HG02759 (cell line): ENCODE results near the gene PROSER2.
A peak's percentile ranks its signal among the peaks of the same experiment; 100 is the strongest.

Source experiments
- ATAC-seq: cut with Tn5 transposase; IDR thresholded peaks from one replicate; pipeline ENCODE4 v1.9.1; 2021; ENCODE audit warnings: mild to moderate bottlenecking, moderate library complexity; ENCODE audit not compliant: unreplicated experiment

The PROSER2 gene, protein sequence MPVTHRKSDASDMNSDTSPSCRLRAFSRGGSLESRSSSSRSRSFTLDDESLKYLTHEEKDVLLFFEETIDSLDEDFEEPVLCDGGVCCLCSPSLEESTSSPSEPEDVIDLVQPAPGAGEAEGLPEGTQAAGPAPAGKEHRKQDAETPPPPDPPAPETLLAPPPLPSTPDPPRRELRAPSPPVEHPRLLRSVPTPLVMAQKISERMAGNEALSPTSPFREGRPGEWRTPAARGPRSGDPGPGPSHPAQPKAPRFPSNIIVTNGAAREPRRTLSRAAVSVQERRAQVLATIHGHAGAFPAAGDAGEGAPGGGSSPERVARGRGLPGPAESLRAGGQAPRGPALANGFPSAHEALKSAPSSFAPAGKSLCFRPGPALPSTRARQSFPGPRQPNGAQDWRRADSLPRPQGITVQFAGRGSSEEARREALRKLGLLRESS

GRCh38 chr10:11823122-11823988 is at the start of gene PROSER2:
TSS of gene PROSER2 (plus strand) at chr10:11823356. CDS start at chr10:11852078, 28,722 bp downstream.
- ATAC-seq: peak; percentile 91

GRCh38 chr10:11773761-11774441 is 49.3 kb upstream of the PROSER2 start:
- ATAC-seq: no peak

DNA sequence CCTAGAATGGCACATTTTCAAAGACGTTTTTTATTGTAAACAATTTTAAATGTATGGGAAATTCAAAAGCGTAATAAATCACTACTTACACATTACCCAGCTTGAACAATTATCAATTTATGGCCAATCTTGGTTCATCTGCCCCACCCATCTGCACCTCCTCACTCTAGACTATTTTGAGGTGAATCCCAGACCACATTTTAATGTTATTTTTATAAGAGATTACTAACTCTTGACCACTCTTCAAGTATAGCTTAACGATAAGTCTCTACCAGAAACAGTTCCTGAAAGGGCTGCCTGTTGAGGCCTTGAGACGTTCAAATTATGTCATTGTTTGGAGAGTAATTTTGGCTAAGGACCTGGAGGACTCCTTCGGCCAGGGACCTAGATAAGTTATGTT is 47.7 kb upstream of the PROSER2 start:
- no peak for ATAC-seq

DNA sequence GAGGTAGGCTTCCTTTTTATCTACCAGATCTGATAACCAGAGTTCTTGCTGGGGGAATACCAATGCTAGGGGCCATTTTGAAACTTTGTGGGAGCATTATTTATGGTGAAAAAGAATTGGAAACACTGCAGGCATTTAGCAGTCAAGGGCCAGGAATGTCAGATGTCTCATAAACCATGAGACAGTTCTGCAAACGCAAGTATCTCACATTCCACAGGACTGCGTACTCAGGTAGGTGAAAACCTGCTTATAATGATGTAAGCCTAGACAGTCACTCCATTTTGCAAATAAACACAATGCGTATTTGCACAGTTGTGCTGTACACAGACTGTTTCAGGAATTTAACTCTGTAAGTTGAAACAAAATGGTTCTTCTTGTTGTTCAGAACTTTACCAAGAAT is 47.1 kb upstream of the PROSER2 start:
- no peak for ATAC-seq

GRCh38 chr10:11781114-11781513 is 42.0 kb upstream of the PROSER2 start:
- no peak for ATAC-seq

DNA sequence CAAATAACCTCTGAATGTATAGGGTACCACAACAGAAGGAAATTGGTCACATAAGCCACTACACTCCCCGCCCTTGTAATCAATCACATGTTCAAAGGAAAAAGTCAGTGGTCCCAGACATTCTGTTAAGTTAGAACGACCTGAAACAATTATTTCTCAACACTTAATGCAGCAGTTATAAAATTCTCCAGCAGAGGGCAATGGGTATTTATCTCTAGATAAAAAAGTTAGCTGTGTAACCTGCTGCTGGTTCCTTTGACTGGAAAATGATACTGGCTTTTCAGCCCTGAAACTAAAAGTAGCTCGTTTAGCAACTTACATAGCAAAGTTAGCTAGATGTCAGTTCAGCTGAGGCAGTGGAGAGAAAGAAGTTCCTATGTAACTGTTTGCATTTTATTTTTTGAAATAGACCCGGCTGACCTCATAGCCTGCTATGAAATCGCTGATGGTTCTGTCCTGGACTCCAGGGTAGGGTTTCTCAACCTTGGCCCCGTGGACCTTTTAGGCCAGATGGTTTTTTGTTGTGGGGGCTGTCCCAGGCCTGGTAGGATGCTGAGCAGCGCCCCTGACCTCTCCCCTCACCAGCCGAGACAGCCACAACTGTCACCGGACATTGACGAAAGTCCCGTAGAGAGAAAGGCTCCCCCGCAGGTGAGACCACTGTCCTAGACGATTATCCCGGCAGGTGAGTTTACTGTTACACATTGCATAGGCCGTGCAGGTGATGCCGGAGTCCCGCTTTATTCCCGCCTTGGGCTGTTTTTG is 40.2 kb upstream of the PROSER2 start:
- ATAC-seq: no peak

- no peak for ATAC-seq
Measured at GRCh38 chr10:11783558-11783865, 39.6 kb upstream of the PROSER2 start.

- ATAC-seq: no peak
Measured at GRCh38 chr10:11787374-11787773, 35.8 kb upstream of the PROSER2 start.

DNA sequence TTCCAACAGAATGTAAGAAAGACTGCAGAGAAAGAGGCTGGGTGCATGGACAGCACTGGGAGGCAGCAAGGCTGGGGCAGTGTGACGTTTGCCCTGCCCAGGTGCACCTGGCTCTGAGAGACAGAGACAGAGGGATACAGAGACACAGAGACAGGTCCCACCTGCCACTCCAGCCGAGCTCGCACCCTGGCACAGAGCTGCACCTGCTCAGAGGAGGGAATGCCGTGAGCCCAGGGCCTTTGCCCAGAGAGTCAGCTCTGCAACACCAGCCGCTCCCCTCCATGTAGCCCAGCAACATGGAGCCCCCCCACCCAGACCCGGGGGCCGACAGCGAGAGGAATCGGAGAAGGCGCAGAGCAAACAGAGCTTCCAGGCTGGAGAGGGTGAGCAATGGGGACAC is 35.3 kb upstream of the PROSER2 start:
- ATAC-seq: no peak

GRCh38 chr10:11789306-11789705 is 33.9 kb upstream of the PROSER2 start:
- no peak for ATAC-seq

GRCh38 chr10:11789956-11790355 is 33.2 kb upstream of the PROSER2 start:
- no peak for ATAC-seq

GRCh38 chr10:11793762-11794479 is 29.2 kb upstream of the PROSER2 start:
- no peak for ATAC-seq

DNA sequence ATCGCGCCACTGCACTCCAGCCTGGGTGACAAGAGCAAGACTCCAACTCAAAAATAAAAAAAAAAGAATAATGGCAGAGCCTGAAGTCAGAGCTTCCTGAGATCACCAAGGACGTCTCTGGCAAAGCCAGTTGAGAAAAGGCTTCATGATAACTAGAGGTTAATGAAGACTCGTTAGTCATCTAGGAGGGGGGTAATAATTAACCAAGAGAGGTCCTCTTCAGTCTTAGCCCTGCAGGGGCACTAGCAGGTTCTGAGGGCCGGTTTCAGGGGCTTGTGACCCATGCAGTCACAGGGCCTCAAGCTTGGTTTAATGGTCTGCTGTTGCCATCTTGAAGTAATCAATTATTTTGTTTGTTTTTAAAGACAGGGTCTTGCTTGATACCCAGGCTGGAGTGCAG is 28.6 kb upstream of the PROSER2 start:
- ATAC-seq: no peak

GRCh38 chr10:11795101-11795920 is 27.8 kb upstream of the PROSER2 start:
- ATAC-seq: no peak

- ATAC-seq: no peak
Measured at GRCh38 chr10:11796474-11796873, 26.7 kb upstream of the PROSER2 start.

- no peak for ATAC-seq
Measured at GRCh38 chr10:11797281-11797680, 25.9 kb upstream of the PROSER2 start.

DNA sequence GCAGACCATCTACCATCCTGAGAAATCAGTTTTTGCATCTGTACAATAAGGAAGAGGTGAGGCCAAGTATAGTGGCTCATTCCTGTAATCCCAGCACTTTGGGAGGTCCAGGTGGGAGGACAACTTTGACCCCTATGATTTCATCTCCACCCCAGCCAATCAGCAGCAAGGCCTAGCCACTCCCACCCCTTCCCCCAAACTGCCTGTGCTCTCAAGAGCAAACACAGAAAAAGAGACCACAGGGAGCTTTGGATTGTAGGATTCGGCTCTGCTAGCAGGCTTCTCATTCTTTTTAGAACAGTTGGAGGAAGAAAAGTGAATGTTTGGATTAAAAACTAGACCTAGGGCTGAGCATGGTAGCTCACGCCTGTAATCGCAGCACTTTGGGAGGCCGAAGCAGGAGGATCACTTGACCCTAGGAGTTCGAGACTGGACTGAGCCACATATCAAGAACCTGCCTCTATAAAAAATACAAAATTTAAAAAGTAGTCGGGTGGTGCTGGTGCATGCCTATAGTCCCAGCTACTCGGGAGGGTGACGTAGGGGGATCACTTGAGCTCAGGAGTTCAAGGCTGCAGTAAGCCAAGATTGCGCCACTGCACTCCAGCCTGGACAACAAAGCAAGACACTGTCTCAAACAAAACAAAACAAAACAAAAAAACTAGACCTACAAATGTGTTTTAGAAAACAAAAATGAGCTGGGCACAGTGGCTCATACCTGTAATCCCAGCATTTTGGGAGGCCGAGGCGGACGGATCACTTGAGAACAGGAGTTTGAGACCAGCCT is 25.1 kb upstream of the PROSER2 start:
- no peak for ATAC-seq
